HG03575 (cell line): Measurements from ENCODE around the gene SGMS2.

Experiments used
- ATAC-seq: cut with Tn5 transposase; IDR thresholded peaks from one replicate; pipeline ENCODE4 v1.9.1; 2021; ENCODE audit not compliant: unreplicated experiment, insufficient number of reproducible peaks, low FRiP score; ENCODE audit errors: extremely low read depth

SGMS2 gene

GRCh38 chr4:107826421-107826980, 1.8 kb downstream of the SGMS2 start:
- no peak for ATAC-seq

DNA sequence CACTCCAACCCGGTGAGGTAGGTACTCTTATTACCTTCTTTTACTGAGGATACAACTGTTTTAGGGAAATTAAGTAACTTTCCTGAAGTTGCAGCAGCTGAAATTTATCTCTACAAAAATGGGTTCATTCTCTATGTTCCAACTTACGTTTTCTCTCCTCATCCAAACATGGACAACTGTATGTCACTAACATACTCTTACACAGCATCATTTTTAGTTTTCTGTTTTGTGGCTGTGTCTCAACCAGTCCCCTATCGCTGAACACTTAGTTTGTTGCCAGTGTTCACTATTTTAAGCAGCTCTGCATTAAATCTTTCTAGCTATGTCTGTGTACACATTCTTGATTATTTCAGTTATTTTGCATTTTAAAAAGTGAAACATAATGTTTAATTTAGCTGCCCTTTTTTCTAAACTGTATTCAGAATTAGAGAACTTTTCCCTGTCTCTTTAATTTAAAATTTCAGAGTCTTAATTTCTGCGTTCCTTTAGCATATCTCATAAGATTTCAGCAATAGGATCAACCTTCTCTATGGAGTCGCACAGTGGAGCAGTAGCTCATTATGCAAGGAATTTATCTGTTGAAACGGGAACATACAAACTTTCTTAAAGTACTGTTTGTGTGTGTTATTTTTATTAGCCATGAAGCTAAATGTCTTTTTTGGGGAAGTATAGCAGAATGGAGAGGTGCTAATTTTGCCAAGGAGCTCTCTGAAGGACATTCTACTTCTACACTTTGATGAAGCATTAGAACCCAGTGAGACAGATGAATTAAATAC, 3.8 kb downstream of the SGMS2 start:
- ATAC-seq: no peak

- no peak for ATAC-seq
Observed at GRCh38 chr4:107831140-107831539, 6.4 kb downstream of the SGMS2 start.

GRCh38 chr4:107832275-107832807, 7.6 kb downstream of the SGMS2 start:
- no peak for ATAC-seq

- ATAC-seq: no peak
Observed at GRCh38 chr4:107834241-107834794, 9.6 kb downstream of the SGMS2 start.

- no peak for ATAC-seq
Observed at GRCh38 chr4:107835406-107835805, 10.7 kb downstream of the SGMS2 start.

DNA sequence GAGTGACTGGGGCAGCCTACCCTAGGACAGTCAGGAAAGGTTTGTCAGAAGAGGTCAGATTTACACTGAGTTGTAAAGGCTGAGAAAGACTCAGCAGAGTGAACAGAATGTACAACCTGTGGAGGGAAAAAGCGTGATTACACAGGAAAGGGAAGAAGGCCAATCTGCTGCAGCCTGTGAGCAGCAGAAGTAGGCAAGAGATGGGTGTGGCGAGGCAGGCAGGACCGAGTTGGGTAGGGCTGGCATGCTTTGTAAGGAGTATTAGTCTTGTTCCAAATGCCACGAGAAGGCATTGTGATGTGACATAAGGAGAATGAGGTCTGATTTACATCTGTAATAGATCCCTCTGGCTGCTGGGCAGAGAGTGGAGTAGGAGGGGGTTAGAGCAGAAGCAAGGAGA, 12.6 kb downstream of the SGMS2 start:
- ATAC-seq: no peak

DNA sequence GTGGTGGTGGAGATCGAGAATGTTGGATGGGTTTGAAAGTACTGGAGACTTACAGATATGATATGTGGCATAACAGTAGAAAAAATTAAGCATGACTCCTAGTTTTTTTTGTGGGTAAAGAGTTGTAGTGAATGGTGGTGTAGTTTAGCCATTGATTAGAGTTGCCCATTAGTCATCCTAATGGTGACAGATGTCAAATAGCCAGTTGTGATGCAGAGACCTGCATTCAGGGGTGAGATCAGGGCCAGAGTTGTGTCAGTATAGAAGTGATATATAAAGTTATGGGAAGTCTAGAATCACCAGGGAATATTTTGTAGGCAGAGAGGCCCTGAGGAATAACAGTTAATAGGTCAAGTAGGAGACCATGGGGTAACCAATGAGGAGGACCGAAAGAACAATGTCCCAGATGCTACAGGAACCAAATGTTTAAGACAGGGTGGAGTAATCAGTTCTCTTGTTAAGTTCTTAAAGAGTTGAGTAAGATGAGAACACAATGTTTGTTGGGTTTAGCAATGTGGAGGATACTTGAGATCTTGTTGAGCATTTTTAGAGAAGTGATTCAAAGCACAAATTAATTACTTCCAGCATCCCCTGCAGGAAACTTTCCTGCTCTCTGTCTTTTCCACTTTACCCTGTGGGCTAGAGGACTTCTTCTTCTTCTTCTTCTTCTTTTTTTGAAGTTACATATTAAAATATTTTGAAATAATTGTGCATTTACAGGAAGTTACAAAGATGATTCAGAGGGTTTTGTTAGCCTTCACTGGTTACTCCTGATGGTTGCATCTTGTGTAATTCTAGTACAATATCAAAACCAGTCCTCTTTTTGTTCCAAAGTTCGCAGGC, 13.3 kb downstream of the SGMS2 start:
- no peak for ATAC-seq

DNA sequence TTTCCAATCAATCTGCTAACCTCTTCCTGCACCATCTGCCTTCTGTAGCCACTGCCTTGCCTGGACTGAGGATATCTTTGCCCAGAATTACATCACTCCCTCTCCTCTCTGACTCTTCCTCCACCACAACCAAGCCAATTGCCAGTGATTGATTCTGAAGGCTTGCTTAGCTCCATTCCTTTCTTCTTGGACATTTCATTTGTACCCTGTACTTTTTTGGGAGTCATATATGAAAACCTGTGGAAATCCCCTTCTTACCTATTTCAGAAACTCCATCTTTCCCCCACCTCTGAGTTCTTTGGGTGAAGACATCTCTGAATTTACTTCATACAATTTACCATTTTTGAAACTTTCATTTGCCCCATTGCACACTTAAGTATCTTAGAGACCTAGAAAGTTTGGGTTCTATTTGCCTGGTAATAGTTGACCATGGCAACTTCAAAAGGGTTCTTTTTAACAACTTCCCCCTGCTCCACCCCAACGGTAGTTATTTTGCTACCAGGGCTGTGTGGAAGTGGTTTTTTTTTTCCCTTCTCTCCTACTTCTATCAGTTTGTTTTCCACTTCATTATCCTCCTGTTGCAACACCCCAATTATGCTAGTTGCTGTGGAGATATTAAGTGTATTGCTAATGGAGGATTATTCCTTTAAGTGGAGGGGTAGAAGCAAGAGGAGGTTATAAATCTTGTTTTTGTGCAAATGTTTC, 14.3 kb downstream of the SGMS2 start:
- ATAC-seq: no peak

DNA sequence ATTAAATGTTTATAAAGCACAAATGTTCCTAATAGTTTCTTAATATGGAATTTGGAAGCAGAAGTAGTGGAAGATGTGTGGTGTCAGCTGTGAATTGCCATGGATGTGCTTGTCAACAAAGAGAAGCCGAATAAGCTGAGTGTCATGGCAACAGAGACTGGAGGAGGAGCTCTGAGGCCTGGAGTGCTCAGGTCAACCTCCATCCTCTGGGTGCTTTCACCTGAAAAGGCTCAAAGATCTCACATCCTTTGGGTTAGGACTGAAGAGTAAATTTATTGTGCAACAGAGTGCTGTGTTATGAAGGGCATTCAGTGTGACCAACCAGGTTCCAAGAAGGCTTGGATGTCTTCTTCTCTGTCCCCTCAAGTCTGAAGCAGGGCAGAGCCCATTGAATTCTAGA, 18.7 kb downstream of the SGMS2 start:
- no peak for ATAC-seq

GRCh38 chr4:107845681-107846080, 20.9 kb downstream of the SGMS2 start:
- ATAC-seq: no peak

DNA sequence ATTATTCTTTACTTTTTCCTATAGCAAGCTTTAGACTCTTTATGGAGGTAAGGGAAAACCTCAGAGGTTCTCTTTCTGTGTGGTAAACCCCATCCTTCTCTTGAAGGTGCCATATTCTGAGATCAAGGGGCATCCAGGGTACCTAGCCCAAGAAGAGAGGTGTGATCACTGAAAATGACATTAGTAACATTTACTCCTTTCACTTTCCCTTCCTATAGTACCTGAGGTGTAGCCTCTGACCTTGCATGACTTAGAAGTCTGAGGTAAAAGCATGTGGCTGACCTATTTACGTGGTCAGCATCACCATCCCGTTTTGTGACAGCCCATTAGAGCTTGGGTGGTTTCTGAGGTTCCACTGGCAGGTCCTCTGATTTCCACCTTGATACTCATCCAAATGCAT, 25.7 kb downstream of the SGMS2 start:
- no peak for ATAC-seq

DNA sequence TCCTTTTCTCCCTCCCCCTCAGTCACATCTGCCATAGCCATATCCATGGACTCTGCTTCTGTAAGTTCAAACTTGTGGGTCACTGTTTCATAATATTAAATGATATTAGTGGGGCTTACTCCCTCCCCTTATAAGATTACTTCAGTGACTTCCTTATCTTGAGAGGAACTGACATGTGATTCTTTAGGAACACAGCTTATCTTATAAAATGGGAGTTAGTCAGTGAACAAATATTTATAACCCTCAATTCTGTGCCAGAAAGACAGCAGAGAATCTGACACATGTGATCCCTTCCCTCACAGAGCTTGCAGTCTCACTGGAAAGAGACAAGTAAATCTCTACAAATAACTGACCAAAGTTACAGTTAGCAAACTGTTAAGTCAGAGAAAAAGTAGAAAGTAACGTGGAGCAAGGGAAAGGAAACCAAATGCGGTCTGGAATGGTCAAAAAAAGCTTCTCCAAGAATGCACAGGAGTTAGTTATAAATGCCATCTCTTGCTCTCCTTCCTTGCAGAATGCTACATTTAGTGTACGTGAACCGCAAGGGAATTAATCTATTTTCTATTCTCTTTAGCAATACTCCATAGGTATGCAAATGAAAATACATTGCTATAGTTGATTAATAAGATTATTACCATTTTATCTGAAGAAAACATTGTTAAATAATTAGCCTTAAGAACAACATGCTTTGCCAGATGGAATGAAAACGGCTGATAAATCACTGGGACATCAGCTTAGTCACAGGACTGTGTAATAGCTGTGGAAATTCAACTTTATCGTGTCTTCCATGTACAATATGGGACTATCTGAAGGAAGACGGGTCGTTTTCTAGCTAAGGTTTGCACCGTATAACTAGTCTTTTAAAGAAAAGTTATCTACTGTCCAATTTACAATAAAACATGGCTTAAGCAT, 29.0 kb downstream of the SGMS2 start:
- no peak for ATAC-seq

- ATAC-seq: no peak
Observed at GRCh38 chr4:107854356-107855022, 29.8 kb downstream of the SGMS2 start.

GRCh38 chr4:107855723-107856122, 31.0 kb downstream of the SGMS2 start:
- ATAC-seq: no peak

DNA sequence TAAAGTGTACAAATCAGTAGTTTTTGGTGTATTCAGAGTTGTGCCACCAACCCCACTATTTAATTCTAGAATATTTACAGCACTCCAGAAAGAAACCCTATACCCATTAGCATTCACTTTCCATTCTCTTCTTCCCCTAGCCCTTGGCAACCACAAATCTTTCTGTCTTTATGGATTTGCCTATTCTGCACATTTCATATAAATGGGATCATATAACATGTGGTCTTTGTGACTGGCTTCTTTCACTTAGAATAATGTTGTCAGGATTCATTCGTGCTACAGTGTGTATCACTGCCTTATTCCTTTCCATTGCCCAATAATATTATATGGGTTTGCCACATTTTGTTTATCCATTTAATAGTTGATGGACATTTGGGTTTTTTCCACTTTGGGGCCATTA, 32.2 kb downstream of the SGMS2 start:
- no peak for ATAC-seq

DNA sequence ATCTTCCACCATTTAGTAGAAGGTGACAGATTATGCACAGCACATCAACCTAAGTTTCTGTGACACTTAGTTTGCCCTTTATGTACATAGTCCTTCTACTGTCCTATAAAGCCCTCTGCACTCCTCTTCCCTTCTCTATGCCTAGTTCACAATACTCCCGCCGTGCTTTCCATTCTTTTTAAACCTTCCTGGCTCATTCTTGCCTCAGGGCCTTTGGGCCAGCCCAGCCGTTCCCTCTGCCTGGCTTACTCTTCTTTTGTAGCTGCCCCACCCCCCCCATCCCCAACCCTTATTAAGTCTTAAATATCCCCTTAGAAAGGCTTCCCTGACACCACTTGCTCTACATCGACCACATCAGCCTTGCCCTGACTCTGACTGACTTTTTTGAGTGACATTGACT, 33.0 kb downstream of the SGMS2 start:
- ATAC-seq: no peak
